Activated T-helper 1 cell treated with anti-CD3 and anti-CD28 coated beads, Interleukin-12 subunit alpha, Interleukin-12 subunit beta, Interleukin-2, Interleukin-4 antibody, amounts not matched to agents 30 ng/mL and 10 ng/mL and 1 ng/mL, durations not matched to agents 14 hours and 24 hours and 36 hours (primary cell): ENCODE measurements around the gene GTPBP3. TPM values are rescaled to one million over a fixed set of nuclear protein-coding genes. Genes with fewer than 3 reads are reported as not detected.

ENCODE experiments used
- total RNA-seq: library from RNA; stranded (reverse); gene quantifications from 2 replicates; pipeline ENCODE4 v1.2.3, GENCODE V29; 2022

The GTPBP3 gene
- total RNA-seq, 1 donor from 2014 or later, result 72.0 TPM

Other genes with a start within 250 kb of the GTPBP3 start
- 34.6 and 36.0 TPM in 2 replicates for gene USE1, start 122.2 kb upstream of the GTPBP3 start, total RNA-seq
- gene OCEL1, start 111.3 kb upstream of the GTPBP3 start, total RNA-seq, result 17.0 and 19.6 TPM in 2 replicates
- 14.3 and 14.4 TPM in 2 replicates for gene NR2F6, start 91.6 kb upstream of the GTPBP3 start, total RNA-seq
- gene USHBP1, start 72.8 kb upstream of the GTPBP3 start, total RNA-seq, result 0.10 and 0.26 TPM in 2 replicates
- 114 and 120 TPM in 2 replicates for gene BABAM1, start 70.1 kb upstream of the GTPBP3 start, total RNA-seq
- gene ANKLE1, start 55.7 kb upstream of the GTPBP3 start, total RNA-seq, result 13.4 and 13.8 TPM in 2 replicates
- gene ABHD8, start 34.1 kb upstream of the GTPBP3 start, total RNA-seq, result 8.8 and 9.0 TPM in 2 replicates
- gene MRPL34, start 31.7 kb upstream of the GTPBP3 start, total RNA-seq, result 108 and 118 TPM in 2 replicates
- 45.3 and 50.2 TPM in 2 replicates for gene DDA1, start 28.0 kb upstream of the GTPBP3 start, total RNA-seq
- 6.6 and 7.4 TPM in 2 replicates for gene ANO8, start 2.7 kb upstream of the GTPBP3 start, total RNA-seq
- gene PLVAP, start 39.8 kb downstream of the GTPBP3 start, total RNA-seq, result 0.08 TPM in 1 of 2 replicates, not detected in the other
- gene CCDC194, start 56.6 kb downstream of the GTPBP3 start, total RNA-seq, result 1.9 and 2.6 TPM in 2 replicates
- 146 and 148 TPM in 2 replicates for gene BST2, start 68.1 kb downstream of the GTPBP3 start, total RNA-seq
- 40.8 and 42.7 TPM in 2 replicates for gene MVB12A, start 82.5 kb downstream of the GTPBP3 start, total RNA-seq
- gene TMEM221, start 111.1 kb downstream of the GTPBP3 start, total RNA-seq, result not detected in 2 replicates
- gene NXNL1, start 123.4 kb downstream of the GTPBP3 start, total RNA-seq, result not detected in 2 replicates
- 1.7 and 2.0 TPM in 2 replicates for gene SLC27A1, start 133.0 kb downstream of the GTPBP3 start, total RNA-seq
- 58.9 and 61.3 TPM in 2 replicates for gene PGLS, start 174.1 kb downstream of the GTPBP3 start, total RNA-seq
- gene COLGALT1, start 218.1 kb downstream of the GTPBP3 start, total RNA-seq, result 115 and 117 TPM in 2 replicates